Gastrocnemius medialis (tissue), 4 donors: Measurements from ENCODE around the gene CALD1. TPM values are rescaled to one million over a fixed set of nuclear protein-coding genes. Genes with fewer than 3 reads are reported as not detected.

Source experiments
- ATAC-seq, 2 donors: fragments of 150-250 bp; one replicate each; pipeline ENCODE4 v1.9.1; 2016
- DNase-seq, 2 donors: peaks; one replicate each; pipeline ENCODE4 v3.0.0-alpha.2; 2019
- H3K27ac ChIP-seq, 4 donors: fragments of 200-600 bp; sonication (generic); 1 replicate in 1 of 4; 2 replicates in 3 of 4; pipeline ENCODE4 v1.5.1; 2016 to 2018; ENCODE audit warnings: mild to moderate bottlenecking in 2 of 4, moderate library complexity in 1 of 4
- H3K27me3 ChIP-seq, 3 donors: fragments of 200-600 bp; sonication (generic) in 2 of 3; 1 replicate in 1 of 3; 2 replicates in 2 of 3; pipeline versions ENCODE4 v1.5.1 to v1.6.0; 2016 to 2019; ENCODE audit warnings: mild to moderate bottlenecking in 1 of 3, moderate library complexity in 1 of 3
- H3K36me3 ChIP-seq, 2 donors: fragments of 200-600 bp; sonication (generic) in 1 of 2; one replicate each; pipeline ENCODE4 v1.5.1; 2017 to 2018
- H3K4me1 ChIP-seq, 2 donors: fragments of 200-600 bp; sonication (generic) in 1 of 2; one replicate each; pipeline ENCODE4 v1.5.1; 2016 to 2017; ENCODE audit warnings: mild to moderate bottlenecking in 2 of 2
- H3K4me3 ChIP-seq, 4 donors: fragments of 200-600 bp; sonication (generic) in 3 of 4; 1 replicate in 1 of 4; 2 replicates in 3 of 4; pipeline ENCODE4 v1.5.1; 2016 to 2019; ENCODE audit warnings: mild to moderate bottlenecking in 2 of 4
- H3K9me3 ChIP-seq, 3 donors: fragments of 200-600 bp; sonication (generic) in 2 of 3; 1 replicate in 1 of 3; 2 replicates in 2 of 3; pipeline ENCODE4 v1.5.1; 2016 to 2019
- CTCF ChIP-seq, 5 experiments: fragments of 450-650 bp in 3 of 5; fragments of 200-600 bp in 2 of 5; sonication (generic) in 2 of 5; IDR thresholded peaks in 4 of 5; conservative IDR thresholded peaks in 1 of 5; 1 replicate in 4 of 5; 2 replicates in 1 of 5; pipeline ENCODE4 v1.5.1; 2016 to 2019; ENCODE audit warnings: antibody characterized with exemption in 5 of 5, mild to moderate bottlenecking in 3 of 5, moderate library complexity in 3 of 5
- POLR2A ChIP-seq, 2 donors: fragments of 450-650 bp; IDR thresholded peaks; one replicate each; pipeline ENCODE4 v1.6.1; 2017; ENCODE audit warnings: antibody characterized with exemption in 2 of 2, mild to moderate bottlenecking in 2 of 2, moderate library complexity in 2 of 2
- in situ Hi-C, 4 donors: fragments of 200-750 bp; cut with MboI; loops; one replicate each; pipeline versions ENCODE4 v1.15.0 to v1.8.0; 2017; ENCODE audit warnings: low sequenced_read_pairs in 4 of 4
- intact Hi-C: fragments of 100-400 bp; cut with DNase I; formaldehyde crosslinking; loops from one replicate; pipeline ENCODE4 v1.15.1; 2023; ENCODE audit warnings: low total_unique reads
- total RNA-seq, 4 donors: library from RNA; depleted of rRNA; stranded (reverse); fragments of >200 nt; gene quantifications; one replicate each; pipeline versions ENCODE4 v1.1.0 to v1.2.3, GENCODE V29; 2016

Gene CALD1
- total RNA-seq, 4 donors from 2014 or later: 25.9 to 43.2 (median 32.3) TPM

DNA sequence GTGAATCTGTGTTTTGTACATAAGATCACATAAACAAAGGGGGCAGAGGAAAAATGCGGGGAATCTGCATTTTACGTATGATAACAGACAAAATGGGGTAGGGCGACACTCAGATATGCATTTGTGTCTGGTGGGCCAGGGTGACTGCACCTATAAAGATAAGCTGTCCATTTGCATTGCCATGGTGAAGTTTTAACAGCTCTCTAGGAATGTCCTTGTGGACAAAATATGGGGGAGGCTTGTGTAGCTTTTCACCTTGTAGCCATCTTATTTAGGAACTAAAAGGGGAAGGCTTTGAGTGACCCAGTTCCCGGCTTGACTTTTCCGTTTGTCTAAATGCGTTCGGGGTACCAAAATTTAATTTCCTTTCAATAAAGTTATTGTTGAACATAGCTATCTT is 114.5 kb downstream of the CALD1 start:
- DNase-seq (no peak), ATAC-seq (no peak)
- H3K9me3 ChIP-seq: no peaks in the 10 kb centered on the region
- peaks cover 7 to 8% of the 10 kb centered on the region in 2 donors for H3K4me1 ChIP-seq
- in situ Hi-C loops: no loop called here
- no peaks in the 10 kb centered on the region for H3K27me3 ChIP-seq
- TF ChIP-seq CTCF (IDR thresholded peaks at IDR 0.05 in 4 of 5, conservative IDR thresholded peaks at IDR 0.05 in 1 of 5) (no peak), POLR2A (IDR thresholded peaks at IDR 0.05) (no peak)
- intact Hi-C loops: loop anchor here (10.0 kb wide), 1 partner anchor 199 kb away; no protein-coding TSS in a partner anchor
- H3K36me3 ChIP-seq: no peaks in the 10 kb centered on the region
- H3K27ac ChIP-seq: peak overlapping the region in 2 of 4 donors; percentile 62 to 69
- peak overlapping the region in 2 of 4 donors; percentile 51 to 57 for H3K4me3 ChIP-seq

DNA sequence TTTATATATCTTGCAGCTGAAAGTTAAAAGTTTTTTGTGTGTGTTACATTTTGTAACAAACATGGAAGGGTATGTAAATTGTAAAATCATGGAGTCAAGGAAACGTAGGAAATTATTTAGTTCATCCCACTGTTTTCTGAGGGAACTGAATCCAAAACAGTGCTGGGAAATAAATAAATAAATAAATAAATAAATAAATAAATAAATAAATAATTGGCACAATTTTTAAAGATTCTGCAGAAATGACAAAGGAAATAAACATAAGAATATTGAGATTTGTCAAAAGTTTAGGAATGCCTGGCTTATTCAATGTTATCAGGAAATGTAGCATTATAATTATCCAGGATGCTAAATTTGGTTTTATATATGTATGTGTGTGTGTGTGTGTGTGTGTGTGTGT is 115.5 kb downstream of the CALD1 start:
- in situ Hi-C loops: no loop called here
- no peak for TF ChIP-seq CTCF (IDR thresholded peaks at IDR 0.05 in 4 of 5, conservative IDR thresholded peaks at IDR 0.05 in 1 of 5)
- no peak for TF ChIP-seq POLR2A (IDR thresholded peaks at IDR 0.05)
- no peaks in the 10 kb centered on the region for H3K9me3 ChIP-seq
- no peaks in the 10 kb centered on the region for H3K36me3 ChIP-seq
- ATAC-seq (no peak), DNase-seq (no peak)
- no peak overlapping the region for H3K27ac ChIP-seq
- intact Hi-C loops: loop anchor here (10.0 kb wide), 1 partner anchor 200 kb away; no protein-coding TSS in a partner anchor
- H3K4me1 ChIP-seq: peaks cover 7 to 8% of the 10 kb centered on the region in 2 donors
- H3K4me3 ChIP-seq: no peak overlapping the region
- no peaks in the 10 kb centered on the region for H3K27me3 ChIP-seq

- H3K9me3 ChIP-seq: no peaks in the 10 kb centered on the region
- H3K4me1 ChIP-seq: peaks cover under 1 to 2% of the 10 kb centered on the region in 2 donors
- DNase-seq: no peak
- no peak for ATAC-seq
- no peaks in the 10 kb centered on the region for H3K36me3 ChIP-seq
- in situ Hi-C loops (no loop called here), intact Hi-C loops (loop anchor here (10.0 kb wide), 1 partner anchor 201 kb away; no protein-coding TSS in a partner anchor)
- H3K27ac ChIP-seq: no peak overlapping the region
- no peak for TF ChIP-seq POLR2A (IDR thresholded peaks at IDR 0.05)
- no peak for TF ChIP-seq CTCF (IDR thresholded peaks at IDR 0.05 in 4 of 5, conservative IDR thresholded peaks at IDR 0.05 in 1 of 5)
- H3K27me3 ChIP-seq: no peaks in the 10 kb centered on the region
- H3K4me3 ChIP-seq: no peak overlapping the region
Measured at GRCh38 chr7:134896073-134896472, 116.6 kb downstream of the CALD1 start.

- DNase-seq: no peak
- in situ Hi-C loops (no loop called here), intact Hi-C loops (loop anchor here (10.0 kb wide), 1 partner anchor 203 kb away; no protein-coding TSS in a partner anchor)
- Histone ChIP-seq H3K36me3 (no peaks in the 10 kb centered on the region), H3K9me3 (no peaks in the 10 kb centered on the region), H3K4me1 (peaks cover 0 to 7% of the 10 kb centered on the region in 2 donors), H3K4me3 (no peak overlapping the region), H3K27ac (no peak overlapping the region), H3K27me3 (no peaks in the 10 kb centered on the region)
- no peak for TF ChIP-seq POLR2A (IDR thresholded peaks at IDR 0.05)
- no peak for ATAC-seq
Measured at GRCh38 chr7:134897936-134898335, 118.5 kb downstream of the CALD1 start.

DNA sequence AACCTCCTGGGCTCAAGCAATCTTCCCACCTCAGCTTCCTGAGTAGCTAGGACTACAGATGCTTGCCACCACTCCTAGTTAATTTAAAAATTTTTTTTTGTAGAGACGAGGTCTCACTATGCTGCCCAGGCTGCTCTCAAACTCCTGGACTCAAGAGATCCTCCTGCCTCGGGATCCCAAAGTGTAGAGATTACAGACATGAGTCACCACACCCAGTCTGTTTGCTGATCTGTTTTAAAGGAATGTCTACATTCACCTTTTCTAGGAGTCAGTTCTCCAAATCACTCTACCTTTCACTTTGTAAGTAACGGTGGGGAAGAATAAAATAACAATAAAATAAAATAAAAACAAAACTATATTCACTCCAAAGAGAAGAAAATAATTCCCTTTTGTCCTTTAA is 120.3 kb downstream of the CALD1 start:
- Histone ChIP-seq H3K4me1 (peaks cover 0 to 8% of the 10 kb centered on the region in 2 donors), H3K27ac (no peak overlapping the region), H3K4me3 (no peak overlapping the region), H3K36me3 (no peaks in the 10 kb centered on the region), H3K27me3 (no peaks in the 10 kb centered on the region), H3K9me3 (no peaks in the 10 kb centered on the region)
- DNase-seq: no peak
- ATAC-seq: no peak
- intact Hi-C loops (loop anchor here (5.0 to 10.0 kb wide), 2 partner anchors 38 to 205 kb away; no protein-coding TSS in a partner anchor), in situ Hi-C loops (no loop called here)
- TF ChIP-seq POLR2A (IDR thresholded peaks at IDR 0.05) (no peak), CTCF (IDR thresholded peaks at IDR 0.05 in 4 of 5, conservative IDR thresholded peaks at IDR 0.05 in 1 of 5) (no peak)
